Activated T-cell treated with anti-CD3 and anti-CD28 coated beads, Interleukin-2, amount 50 U/mL, for 1 hour (primary cell): ENCODE measurements around the gene SHISA9.

ENCODE experiments used
- DNase-seq: peaks from one replicate; pipeline ENCODE4 v3.0.0-alpha.2; 2020

Gene SHISA9

DNA sequence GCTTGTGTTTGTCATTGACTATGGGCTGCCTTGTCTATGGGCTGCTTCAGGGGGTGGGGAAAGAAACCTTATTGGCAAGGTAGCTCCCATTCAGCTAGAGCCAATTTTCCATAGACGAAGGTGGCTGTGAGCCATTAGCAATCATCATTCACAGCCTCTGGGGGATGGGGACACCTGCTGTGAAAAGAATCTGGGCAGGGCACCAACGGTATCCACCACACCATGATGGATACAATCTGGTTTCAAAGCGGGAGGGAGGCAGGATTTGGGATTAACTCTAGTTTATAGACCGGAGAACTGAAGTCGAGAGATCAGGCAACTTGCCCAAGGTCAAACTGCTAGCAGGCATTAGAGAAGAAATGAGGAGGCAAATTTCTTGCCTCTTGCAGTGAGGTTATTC is 182.3 kb downstream of the SHISA9 start:
- DNase-seq: no peak

DNA sequence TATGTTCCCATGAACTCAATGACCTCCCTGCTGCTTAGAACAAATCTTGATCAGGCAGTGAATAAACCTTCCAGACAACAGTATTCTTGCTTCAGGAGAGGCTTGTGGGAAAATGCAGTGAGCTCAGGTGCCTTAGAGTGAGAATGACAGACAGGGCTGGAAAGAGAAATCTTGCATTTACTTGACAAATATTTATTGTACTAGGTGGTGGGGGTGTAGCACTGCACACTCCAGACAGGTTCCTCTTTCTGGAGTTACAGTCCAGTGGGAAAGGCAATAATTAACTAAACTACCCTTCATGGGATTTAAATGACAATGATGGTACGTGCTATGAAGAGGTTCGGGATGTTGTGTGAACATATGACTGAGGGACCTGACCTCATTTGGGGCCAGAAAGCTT is 182.9 kb downstream of the SHISA9 start:
- no peak for DNase-seq

DNA sequence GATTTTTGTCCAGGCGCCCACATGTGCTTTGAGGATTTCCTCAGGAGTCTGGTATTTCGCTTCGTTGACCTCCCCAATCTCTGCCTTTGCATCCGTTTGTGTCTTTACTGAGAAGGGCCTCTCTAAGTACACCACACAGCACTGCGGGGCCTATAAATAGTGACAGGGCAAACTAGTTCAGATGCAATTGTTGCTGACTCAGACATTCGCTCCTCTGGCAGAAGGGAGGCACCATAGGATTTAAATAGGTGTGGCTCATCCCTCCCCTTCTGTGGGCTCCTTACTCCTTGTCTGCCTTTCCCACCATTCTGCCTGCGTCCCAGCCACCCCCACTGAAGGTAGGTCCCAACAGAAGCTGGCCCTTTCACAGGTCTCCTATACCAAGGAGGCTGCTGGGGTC is 192.3 kb downstream of the SHISA9 start:
- no peak for DNase-seq

DNA sequence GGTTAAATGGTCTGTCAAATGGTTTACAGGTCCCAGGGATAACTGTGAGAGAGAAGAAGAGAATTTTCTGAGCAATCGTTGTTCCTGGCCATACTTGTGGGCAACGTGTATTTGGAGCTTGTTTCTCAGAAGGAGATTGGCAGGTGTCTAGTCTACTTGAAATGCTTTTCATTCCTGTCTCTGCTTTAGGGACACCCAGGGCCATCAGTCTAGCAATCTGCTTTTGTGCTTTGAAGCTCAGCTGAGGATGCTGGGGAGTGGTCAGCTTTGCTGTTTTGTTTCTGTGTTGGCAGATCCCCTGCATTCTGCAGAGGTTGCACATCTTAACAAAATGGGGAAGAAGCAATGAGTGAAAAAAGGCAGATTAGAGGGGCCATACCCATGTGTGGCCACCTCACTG is 193.7 kb downstream of the SHISA9 start:
- DNase-seq: no peak

DNA sequence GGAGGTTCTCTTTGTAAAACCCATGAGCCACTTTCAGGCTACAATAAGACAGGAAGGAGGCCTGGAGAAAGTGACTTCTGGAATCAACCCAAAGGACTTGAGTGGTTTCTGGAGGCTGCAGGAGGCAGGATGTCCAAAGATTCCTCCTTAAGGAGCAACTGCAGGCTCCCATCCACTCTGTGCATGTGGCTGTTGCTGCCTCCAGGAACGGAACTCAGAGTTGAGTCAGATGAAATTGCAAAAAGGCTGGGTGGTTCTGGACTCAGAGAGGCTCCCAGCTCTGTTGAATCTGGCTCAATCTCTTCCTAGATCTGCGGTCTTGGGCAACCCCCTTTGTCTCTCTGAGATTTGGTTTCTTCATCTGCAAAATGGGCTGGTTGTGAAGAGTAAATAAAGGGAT is 197.1 kb downstream of the SHISA9 start:
- DNase-seq: no peak

DNA sequence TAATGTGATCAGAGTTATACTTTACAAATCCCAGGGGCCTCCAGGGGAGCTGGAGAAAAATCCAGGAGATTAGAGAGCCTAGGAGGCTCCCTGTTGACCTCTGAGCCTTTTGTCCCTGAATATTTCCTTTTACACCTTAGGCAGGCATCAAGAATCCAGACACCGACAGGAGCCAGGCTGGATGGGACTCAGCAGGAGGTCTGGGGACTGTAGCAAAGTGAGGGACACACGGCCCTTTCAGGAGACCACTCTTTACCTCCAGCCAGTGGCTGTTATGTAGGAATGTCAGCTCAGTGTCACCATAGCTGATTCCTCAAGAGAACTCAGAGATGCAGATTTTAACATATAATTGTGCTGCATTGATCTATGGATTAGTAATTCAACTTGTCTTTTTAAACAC is 198.4 kb downstream of the SHISA9 start:
- no peak for DNase-seq

DNA sequence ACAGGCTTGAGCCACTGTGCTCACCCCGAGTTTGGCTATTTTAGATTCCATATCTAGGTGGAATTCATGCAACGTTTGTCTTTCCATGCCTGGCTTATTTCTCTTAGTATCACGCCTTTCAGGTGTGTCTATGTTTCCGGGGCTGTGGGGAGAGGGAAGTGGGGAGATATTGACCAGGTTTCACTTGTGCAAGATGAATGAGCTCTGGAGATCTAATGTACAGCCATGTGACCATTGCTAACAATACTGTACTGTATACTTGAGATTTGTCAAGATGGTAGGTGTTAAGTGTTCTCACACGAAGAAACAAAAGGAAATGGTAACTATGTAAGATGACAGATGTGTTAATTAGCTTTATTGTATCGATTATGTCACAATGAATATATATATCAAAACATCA is 199.6 kb downstream of the SHISA9 start:
- no peak for DNase-seq

DNA sequence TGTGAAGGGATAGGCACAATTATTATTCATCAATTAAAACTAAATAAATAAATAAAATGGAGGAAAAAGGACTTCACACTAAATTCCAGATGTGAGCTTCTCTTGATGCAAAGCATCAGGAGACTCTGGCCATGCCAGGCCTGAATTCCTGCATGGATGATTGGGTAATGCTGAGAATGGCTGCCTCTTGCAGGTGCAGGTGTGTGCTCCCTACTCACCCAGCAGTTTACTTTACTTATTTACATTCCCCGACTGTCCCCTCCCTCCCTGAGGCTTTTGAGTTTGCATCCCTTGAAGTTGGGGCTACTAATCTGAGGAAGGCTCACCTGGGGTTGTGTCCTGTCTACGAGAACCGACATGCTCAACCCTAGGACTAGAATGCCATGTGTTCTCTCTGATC is 200.4 kb downstream of the SHISA9 start:
- DNase-seq: no peak

DNA sequence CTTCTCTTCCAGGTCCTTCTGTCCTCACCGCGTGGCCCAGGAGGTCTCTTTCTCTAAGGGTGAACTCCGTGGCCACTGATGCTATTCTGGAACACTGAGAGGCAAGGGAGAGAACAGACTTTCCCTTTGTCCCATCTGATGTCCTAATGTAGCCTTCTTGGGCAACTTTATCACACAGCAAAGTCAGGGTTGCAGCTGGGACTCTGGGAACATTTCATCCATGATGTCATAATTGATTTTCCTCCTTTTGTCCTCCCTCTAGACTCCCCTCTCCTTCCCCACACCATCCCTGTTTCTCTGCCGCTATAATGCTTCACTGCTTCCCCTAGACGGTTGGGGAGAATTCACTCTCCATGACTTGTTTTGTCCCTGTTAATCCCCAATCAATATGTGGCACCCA is 201.0 kb downstream of the SHISA9 start:
- DNase-seq: no peak

DNA sequence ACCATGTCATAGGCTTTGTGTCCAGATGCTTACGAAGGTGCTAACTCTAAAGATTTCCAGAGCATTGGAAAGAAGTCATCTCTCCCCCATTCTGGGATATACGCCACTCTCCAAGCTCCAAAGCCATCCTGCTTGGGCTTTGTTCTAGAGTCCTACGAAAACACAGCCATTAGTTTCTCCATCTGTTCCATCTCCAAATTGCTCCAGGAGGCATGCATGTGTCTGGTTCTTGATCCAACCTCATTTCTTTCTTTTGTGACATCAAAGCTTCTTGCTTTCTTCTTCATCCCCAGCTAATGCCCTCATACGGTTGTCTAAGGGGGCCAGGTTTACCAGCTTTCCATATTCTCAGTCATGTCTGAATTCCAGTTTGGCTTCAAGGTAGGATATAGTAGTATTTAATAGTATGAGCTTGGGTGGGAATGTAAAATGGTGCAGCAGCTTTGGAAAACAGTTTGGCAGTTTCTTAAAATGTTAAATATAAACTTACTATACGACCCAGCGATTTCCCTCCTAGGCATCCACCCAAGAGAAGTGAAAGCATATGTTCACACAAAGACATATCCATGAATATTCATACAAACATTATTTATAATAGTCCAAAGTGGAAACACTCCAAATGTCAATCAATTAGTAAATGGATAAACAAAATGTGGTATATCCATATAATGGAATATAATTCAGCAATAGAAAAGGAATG is 202.6 kb downstream of the SHISA9 start:
- no peak for DNase-seq

DNA sequence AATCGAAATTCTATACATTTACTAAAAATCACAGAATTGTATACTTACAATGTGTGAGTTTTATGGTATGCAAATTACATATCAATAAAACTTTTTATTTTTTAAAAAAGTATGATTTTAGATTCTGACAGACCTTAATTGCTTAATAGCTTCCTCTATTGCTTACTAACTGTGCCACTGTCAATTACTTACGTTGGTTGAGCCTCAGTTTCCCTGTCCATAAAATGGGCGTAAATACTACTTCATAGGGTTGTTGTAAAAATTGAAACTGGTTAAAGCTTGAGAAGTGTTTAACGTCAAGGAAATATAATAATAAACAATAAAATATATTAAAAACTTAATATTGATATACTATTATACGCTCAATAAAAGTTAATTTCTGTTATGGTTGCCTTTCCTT is 203.4 kb downstream of the SHISA9 start:
- no peak for DNase-seq

DNA sequence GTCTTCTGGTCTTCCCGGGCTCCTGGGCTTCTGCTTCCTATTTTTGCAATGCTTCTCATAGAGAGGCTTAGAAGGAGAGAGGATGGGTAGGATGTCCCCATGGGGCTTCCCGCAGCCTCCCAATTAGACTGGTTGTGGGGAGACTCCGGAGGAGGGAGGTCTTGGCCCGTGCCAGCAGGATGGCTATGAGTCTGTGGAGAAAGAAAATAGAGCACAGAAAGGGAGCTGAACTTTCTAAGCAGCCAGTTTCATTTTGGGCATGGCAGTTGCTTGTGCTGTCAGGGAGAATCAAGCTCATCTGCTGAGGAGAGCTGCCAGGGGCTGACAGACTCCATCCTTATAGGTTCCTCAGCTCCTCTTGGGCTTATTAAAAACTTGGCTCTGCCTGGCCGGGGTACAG is 204.0 kb downstream of the SHISA9 start:
- no peak for DNase-seq

DNA sequence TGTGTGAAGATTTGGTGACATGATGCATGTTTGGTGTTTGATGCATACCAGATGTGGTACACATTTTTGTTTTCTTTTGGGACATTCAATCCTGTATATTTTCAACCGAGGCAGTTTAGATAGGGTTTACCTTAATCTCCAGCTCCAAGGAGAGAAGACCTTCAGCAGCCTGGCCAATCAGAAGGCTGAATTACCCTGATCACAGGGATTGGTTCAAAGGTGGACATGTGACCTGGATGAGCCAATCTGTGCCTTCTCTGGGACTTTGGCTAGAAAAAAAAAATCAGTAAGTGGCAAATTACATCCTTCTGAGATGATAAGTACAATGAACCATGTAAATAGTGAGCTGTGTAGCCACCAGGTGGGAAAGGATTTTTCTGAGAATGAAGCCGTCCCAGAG is 205.1 kb downstream of the SHISA9 start:
- no peak for DNase-seq

DNA sequence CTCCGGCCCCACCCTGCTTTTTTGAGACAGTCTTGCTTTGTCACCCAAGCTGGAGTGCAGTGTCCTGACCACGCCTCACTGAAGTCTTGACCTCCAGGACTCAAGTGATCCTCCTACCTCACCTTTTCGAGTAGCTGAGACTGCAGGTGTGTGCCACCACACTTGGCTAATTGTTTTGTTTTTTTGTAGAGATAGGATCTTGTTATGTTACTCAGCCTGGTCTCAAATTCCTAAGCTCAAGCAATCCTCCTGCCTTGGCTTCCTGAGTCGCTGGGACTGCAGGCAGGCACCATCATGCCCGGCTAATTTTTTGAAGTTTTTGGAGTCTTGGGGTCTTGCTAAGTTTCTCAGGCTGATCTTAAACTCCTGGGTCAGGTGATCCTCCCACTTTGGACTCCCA is 206.7 kb downstream of the SHISA9 start:
- DNase-seq: no peak

DNA sequence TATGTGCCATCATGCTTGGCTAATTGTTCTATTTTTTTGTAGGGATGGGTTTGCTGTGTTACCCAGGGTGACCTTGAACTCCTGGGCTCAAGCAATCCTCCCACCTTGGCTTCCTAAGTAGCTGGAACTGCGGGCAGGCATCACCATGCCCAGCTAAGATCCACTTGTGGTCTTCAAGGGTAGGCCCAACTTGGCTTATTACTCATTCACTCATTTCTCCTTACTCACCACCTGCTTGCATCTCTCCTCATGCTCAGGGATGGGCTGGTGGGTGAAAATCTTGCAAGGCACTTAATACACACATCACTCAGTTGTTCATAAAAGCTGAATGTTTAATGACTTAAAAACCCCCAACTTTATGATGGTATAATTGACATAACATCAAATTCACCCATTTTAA is 207.8 kb downstream of the SHISA9 start:
- DNase-seq: no peak

DNA sequence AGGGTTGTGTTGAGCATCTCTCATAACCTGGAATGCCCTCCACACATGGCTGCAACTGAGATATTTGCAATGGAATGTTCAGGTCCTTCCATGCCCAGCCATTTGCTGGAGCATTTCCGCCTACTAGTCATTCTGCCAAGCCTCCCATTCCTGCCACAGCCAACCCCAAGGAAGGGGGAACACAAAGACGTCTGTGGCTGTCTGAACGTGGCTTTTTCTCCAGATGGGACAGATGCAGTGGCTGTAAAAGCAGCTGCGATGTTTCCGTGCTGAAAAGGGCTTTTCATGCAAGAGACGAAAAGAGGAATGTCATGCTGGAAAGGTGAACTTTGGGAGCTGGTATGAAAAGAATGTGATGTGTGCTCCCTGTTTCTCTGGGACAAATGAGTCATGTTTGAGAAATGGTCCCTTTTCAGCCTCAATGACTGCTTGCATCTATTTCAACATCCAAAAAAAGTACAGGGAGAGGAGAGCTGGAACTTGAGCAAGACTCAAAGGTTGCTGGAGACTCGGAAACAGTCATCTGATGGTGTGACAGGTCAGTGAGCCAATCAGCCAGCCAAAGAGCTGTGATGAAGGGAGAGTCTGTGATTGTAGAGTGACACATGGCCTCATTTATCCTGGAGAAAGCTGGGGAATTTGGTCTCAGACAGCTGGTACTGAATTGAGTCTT is 208.9 kb downstream of the SHISA9 start:
- DNase-seq: no peak

DNA sequence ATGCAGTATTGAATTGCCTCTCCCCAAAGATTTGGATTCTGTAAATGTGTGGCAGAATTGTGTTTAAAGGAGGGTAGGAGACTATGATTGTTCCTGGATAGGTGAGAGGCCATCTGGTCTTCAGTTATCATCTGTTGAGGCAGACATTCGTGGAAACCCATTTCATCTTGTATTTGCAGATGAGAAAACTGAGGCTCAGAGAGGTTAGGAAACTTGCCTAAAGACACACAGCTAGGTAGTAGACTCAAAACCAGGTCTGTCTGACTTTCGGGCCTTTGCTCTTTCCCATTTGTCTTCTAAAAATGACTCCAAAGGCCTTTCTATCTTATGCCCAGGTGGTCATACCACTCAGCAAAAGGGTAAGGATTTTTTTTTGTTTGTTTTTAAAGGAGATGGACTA is 210.3 kb downstream of the SHISA9 start:
- no peak for DNase-seq

DNA sequence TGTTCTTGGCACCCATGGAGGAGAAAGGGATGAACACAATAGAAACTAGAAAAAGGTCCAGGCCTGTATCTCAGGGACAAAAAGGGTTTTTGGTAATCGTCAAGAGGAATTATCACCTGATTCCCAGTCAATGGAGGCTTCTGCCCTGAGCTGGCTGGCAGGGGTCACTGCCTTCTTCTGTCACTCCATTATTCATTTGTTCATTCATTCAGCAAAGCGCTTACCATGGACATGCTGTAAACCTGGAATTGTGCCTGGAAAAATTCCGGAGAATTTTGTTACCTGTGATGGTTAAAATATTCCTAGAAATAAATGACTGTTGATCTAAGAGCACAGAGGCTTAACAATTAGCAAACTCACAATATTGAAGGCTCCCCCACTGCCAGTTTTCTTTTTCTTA is 212.3 kb downstream of the SHISA9 start:
- no peak for DNase-seq

DNA sequence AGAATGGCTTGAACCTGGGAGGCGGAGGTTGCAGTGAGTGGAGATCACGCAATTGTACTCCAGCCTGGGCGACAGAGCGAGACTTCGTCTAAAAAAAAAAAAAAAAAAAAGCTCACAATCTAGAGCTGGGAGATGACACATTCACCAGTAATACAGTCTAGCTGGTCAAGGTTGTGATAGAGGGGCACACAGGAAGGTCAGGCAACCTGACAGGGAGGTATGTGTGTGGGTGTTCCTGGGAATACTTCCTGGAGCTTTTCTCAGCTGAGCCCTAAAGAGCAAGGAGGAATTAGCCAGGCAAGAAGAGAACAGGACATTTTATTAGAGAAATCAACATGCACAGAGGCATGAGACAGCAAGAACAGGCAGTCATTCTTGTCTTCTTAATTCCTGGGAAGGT is 216.7 kb downstream of the SHISA9 start:
- DNase-seq: no peak

DNA sequence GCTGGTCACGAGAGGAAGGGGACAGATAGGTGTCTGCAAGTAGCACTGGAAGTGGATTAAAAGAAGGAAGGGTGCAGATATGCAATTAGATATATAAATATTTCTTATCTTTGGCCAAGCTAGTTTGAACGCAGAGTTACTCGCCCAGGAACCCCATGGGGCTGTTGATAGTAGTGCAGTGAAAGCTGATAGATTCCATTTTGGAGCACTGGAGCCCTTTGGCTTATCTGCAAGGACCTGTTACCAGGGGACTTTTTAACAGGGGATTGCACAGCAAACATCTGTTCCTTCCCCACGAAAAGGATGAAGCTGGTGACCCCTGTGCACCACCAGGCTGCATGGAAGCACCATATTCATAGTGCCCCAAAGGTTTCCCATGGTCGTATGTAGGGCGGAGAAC is 218.7 kb downstream of the SHISA9 start:
- no peak for DNase-seq

DNA sequence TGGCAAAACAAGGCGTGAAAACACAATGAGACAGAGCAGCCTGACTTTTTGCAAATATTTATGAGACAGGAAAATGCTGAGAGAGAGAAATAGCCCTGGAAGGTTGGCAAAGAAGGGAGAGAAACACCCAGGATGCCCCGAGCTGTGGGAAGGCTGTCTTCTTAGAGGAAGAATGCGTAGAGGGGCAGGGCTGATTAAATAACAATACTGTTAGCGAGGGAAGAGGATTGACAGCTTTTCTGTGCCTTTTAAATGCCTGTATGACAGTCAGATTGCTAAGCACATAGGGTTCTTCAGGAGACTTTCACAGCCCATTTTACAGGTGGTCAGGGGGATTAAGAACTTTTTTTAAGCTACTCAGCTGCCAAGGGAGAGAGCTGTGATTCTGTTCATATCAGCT is 219.2 kb downstream of the SHISA9 start:
- no peak for DNase-seq

DNA sequence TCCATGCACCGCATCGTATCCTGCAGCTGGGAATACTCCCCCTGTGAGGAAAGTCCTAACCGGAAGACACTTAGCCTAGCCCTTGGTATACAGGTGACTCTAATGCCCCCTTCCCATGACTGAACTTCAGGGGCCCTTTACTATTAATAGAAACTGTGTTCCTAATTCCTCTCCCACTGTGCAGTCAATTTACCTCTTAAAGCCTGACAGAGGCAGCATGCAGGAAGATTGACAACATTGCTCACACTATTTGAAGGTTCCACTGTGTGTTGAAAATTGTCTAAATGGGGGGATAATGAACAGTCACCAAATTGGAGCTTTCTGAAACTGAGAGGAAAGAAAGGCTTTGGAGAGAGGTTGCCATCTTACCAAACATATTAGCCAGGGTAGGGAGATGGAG is 222.6 kb downstream of the SHISA9 start:
- no peak for DNase-seq

DNA sequence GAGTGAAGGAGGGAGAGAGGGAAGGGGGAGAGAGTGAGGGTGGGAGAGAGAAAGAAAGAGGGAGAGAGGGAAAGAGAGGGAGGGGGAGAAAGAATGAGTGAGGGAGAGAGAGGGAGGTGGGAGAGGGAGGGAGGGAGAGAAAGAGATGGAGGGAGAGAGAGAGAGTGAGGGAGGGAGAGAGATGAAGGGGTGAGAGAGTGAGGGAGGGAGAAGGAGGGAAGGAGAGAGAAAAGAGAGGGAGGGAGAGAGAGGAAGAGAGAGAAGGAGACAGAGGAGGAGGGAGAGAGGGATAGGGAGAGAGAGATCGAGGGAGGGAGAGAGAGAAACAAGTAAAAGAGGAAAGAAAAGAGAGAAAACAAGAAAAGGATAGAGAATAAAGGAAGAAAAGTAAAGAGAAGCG is 225.7 kb downstream of the SHISA9 start:
- DNase-seq: no peak

DNA sequence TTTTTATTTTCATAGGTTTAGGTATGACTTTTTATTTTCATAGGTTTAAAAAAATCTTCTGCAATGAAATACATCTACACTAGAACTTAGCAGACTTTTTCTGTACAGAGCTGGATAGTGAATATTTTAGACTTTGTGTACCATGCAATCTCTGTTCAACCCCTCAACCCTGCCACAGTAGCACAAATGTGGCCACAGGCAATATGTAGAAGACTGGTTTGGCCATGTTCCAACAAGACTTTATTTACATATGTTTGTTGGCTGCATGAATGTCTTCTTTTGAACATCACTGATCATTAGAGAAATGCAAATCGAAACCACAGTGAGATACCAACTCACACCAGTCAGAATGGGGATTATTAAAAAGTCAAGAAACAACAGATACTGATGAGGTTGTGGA is 229.2 kb downstream of the SHISA9 start:
- no peak for DNase-seq

DNA sequence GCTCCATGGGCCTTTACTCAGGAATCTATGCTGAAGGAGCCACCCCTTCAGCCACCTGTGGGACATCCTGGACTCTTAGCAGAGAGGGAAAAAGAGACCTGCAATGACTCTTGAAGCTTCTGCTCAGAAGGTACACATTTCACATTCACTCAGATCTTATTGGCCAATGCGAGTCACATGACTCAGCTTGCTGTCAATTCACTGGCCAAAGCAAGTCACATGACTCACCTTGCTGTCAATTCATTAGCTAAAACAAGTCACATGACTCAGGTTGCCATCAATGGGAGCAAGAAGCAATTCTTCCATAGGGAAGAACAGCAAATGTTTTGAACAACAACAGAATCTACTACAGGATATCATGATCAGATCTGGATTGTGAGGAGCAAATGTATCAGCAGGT is 233.4 kb downstream of the SHISA9 start:
- DNase-seq: no peak
